ENCODE data around the gene FAT4. TPM values are rescaled to one million over a fixed set of nuclear protein-coding genes. Genes with fewer than 3 reads are reported as not detected.

The FAT4 gene
- total and polyA plus RNA-seq, 2 of the 8 experiments (the other 6 are each of a cell fraction or from before 2014, with no cell fraction given), result 1.3 to 5.3 TPM

DNA sequence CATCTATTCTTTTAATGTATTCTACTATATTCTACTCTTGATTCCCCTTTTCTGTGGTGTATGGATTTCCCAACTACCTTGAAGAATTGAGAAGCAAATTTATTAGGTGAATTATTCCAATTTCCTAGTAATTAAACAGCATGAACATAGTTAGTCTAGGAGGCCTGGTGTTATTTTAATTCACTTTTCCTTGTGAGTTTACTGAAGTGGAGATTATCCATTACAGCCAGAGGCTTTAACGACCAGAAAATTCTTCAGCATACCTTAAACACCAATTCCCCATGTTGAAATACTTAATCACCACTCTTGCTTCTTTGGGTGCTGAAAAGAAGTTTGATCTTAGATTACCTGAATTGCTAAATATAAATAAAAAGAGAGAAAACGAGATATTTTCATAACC, 29.4 kb downstream of the FAT4 start:
- Histone ChIP-seq H2BK20ac (ENCODE audit: low read length) (no peak overlapping the region), H3K23ac (ENCODE audit: insufficient read length) (no peak overlapping the region), H3K14ac (ENCODE audit: insufficient read length) (no peak overlapping the region), H2BK120ac (replicated peaks; ENCODE audit: low read depth, low read length) (no peak overlapping the region), H3K4me3 (ENCODE audit: extremely low read depth in 1 of 4, insufficient read depth in 2 of 4, low read depth in 3 of 4, low read length in 4 of 4) (no peak overlapping the region), H3K23me2 (ENCODE audit: low read depth, low read length) (no peaks in the 10 kb centered on the region), H2AFZ (ENCODE audit: low read length) (no peak overlapping the region), H2BK15ac (ENCODE audit: low read length) (no peak overlapping the region), H3K9ac (replicated peaks in 1 of 4; ENCODE audit: extremely low read depth in 1 of 4, low read depth in 3 of 4, low read length in 3 of 4) (no peak overlapping the region), H4K5ac (ENCODE audit: insufficient read length, low read depth, low read length) (no peak overlapping the region), H4K91ac (replicated peaks; ENCODE audit: insufficient read length, low read length) (no peak overlapping the region), H3K79me1 (ENCODE audit: low read depth, low read length) (no peaks in the 10 kb centered on the region), H3K4me1 (replicated peaks in 1 of 4; ENCODE audit: control insufficient read depth in 3 of 4, insufficient read depth in 4 of 4, low read length in 3 of 4) (peaks cover 0 to 15% (median 2%) of the 10 kb centered on the region in 4 experiments; a peak in 3 of 7 replicates), H3K9me3 (ENCODE audit: insufficient read depth in 2 of 2, low read depth in 1 of 2, low read length in 1 of 2) (no peaks in the 10 kb centered on the region), H3K4me2 (ENCODE audit: insufficient read depth in 1 of 2, low read depth in 2 of 2, low read length in 2 of 2) (no peak overlapping the region), H2BK12ac (ENCODE audit: low read depth, low read length) (no peak overlapping the region), H3K36me3 (ENCODE audit: control insufficient read depth in 2 of 4, insufficient read depth in 4 of 4, low read length in 3 of 4) (no peaks in the 10 kb centered on the region), H4K8ac (ENCODE audit: extremely low read depth, insufficient read depth, low read length) (no peak overlapping the region), H3K27ac (ENCODE audit: low read depth, low read length) (no peak overlapping the region), H3K18ac (ENCODE audit: extremely low read depth, low read length) (no peak overlapping the region), H3K79me2 (ENCODE audit: control insufficient read depth in 1 of 2, insufficient read depth in 2 of 2, low read length in 2 of 2) (no peaks in the 10 kb centered on the region), H4K20me1 (replicated peaks in 1 of 2; ENCODE audit: control insufficient read depth in 1 of 2, insufficient read depth in 2 of 2, low read length in 2 of 2) (no peaks in the 10 kb centered on the region), H3K27me3 (replicated peaks in 1 of 4; ENCODE audit: control insufficient read depth in 3 of 4, extremely low read depth in 1 of 4, insufficient read depth in 3 of 4, low read length in 3 of 4) (no peaks in the 10 kb centered on the region), H3K56ac (replicated peaks; ENCODE audit: insufficient read length, low read depth, low read length) (no peak overlapping the region), H3K4ac (replicated peaks; ENCODE audit: insufficient read length, low read depth, low read length) (no peak overlapping the region), H2AK5ac (ENCODE audit: low read depth, low read length) (no peak overlapping the region), H2BK5ac (ENCODE audit: low read depth, low read length) (no peak overlapping the region)
- TF ChIP-seq TAF7 (optimal IDR thresholded peaks at IDR 0.05; ENCODE audit: borderline replicate concordance, low read depth, low read length) (no peak), TEAD4 (IDR thresholded peaks at IDR 0.05; ENCODE audit: low read depth, low read length) (no peak)
- DNase-seq (ENCODE audit: low read depth in 1 of 2, low spot score in 2 of 2), result no peak
- WGBS, 2 experiments (ENCODE audit: extremely low coverage in 1 of 2, insufficient coverage in 1 of 2, insufficient read length in 1 of 2, insufficient replicate concordance in 2 of 2, low coverage in 1 of 2, low lambda C conversion rate in 2 of 2, missing lambda C conversion rate in 1 of 2), result 75% methylated on average over 2 of the region's 2 CpGs; no CpG with 5 or more reads in 1 of the 2 experiments
- no peak for FAIRE-seq
- ChIA-PET POLR2A (ENCODE audit: partially characterized antibody) (no interaction called here), CTCF (ENCODE audit: partially characterized antibody) (no interaction called here)
